GM13976 (cell line): Measurements from ENCODE around the gene CFAP97.
A peak's percentile ranks its signal among the peaks of the same experiment; 100 is the strongest.

Source experiments
- DNase-seq: peaks from one replicate; pipeline ENCODE4 v3.0.0; 2012; ENCODE audit warnings: low spot score
- CTCF ChIP-seq: IDR thresholded peaks from 2 replicates; pipeline ENCODE4 v1.5.1; 2012; ENCODE audit warnings: borderline replicate concordance, mild to moderate bottlenecking; ENCODE audit not compliant: insufficient read depth; ENCODE audit errors: extremely low read depth, missing control alignments, control extremely low read depth
- in situ Hi-C: fragments of 300-500 bp; cut with MboI; formaldehyde crosslinking; loops from one replicate; pipeline ENCODE4 v1.12.0; 2022; ENCODE audit warnings: low sequenced_read_pairs, mixed read lengths, inconsistent platforms; ENCODE audit not compliant: unreplicated experiment

CFAP97 gene

GRCh38 chr4:185143601-185143969 is 60.2 kb downstream of the CFAP97 start:
- in situ Hi-C loops, result no loop called here

GRCh38 chr4:185142912-185143600 is 60.7 kb downstream of the CFAP97 start, which contains the start of gene SLC25A4:
TSS of gene SLC25A4 (plus strand) at chr4:185143266. CDS start at chr4:185143373, 107 bp downstream.
- in situ Hi-C loops, result no loop called here
- peak; percentile 96 for DNase-seq

More at GRCh38 chr4:185143601-185143969, 60.2 kb downstream of the CFAP97 start:
- DNase-seq, result peak; percentile 34
- no peak for TF ChIP-seq CTCF

GRCh38 chr4:185142564-185142911 is 61.3 kb downstream of the CFAP97 start:
- in situ Hi-C loops, result no loop called here
- no peak for TF ChIP-seq CTCF
- no peak for DNase-seq

More at GRCh38 chr4:185142912-185143600, 60.7 kb downstream of the CFAP97 start, which contains the start of gene SLC25A4:
- TF ChIP-seq CTCF, result peak; percentile 59

- in situ Hi-C loops, result no loop called here
- TF ChIP-seq CTCF, result no peak
- DNase-seq, result no peak
Observed at GRCh38 chr4:185141777-185142176, 62.0 kb downstream of the CFAP97 start.

- TF ChIP-seq CTCF, result no peak
- in situ Hi-C loops, result no loop called here
- no peak for DNase-seq
Observed at GRCh38 chr4:185139736-185140135, 64.1 kb downstream of the CFAP97 start.

GRCh38 chr4:185138161-185138560 is 65.6 kb downstream of the CFAP97 start:
- TF ChIP-seq CTCF, result no peak
- in situ Hi-C loops, result no loop called here
- DNase-seq, result no peak
